Measurements from ENCODE around the gene UCHL5.
"Not testable (repeated sequence)": the region's sequence is repeated elsewhere in the genome, so short reads cannot be mapped to it uniquely, and the experiment has no call there.

Gene UCHL5

GRCh38 chr1:192983349-192983980 is 75.7 kb downstream of the UCHL5 start:
- no peak overlapping the region for H4K8ac ChIP-seq (ENCODE audit: low read depth, low read length)

DNA sequence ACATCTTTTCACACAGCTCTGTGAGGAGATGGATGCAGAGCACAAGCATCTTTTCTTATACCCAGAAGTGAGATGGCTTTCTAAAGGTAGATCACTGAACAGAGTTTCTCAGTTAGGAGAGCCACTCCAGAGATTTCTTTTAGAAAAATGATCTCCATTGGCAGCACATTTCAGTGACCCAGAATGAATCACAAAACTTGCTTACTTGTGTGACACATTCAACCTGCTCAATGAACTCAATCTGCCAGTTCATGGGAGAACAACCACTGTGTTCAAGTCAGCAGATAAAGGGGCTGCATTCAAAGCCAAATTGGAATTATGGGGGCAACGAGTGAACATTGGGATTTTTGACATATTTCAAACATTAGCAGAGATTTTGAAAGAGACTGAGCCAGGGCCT is 78.3 kb downstream of the UCHL5 start:
- Histone ChIP-seq H3K36me3 (ENCODE audit: control insufficient read depth, insufficient read depth, low read length) (no peaks in the 10 kb centered on the region), H2BK15ac (replicated peaks; ENCODE audit: low read depth) (no peak overlapping the region), H3K23ac (ENCODE audit: low read length) (no peak overlapping the region), H3K79me2 (ENCODE audit: control insufficient read depth, insufficient read depth, low read length) (no peaks in the 10 kb centered on the region), H4K5ac (ENCODE audit: low read length) (no peak overlapping the region), H2BK5ac (ENCODE audit: low read length) (no peak overlapping the region), H3K4me2 (ENCODE audit: low read length) (no peak overlapping the region), H3K4me3 (ENCODE audit: low read length) (no peak overlapping the region), H4K8ac (ENCODE audit: low read depth, low read length) (no peak overlapping the region), H3K27me3 (ENCODE audit: insufficient read depth, low read length, poor library complexity) (no peaks in the 10 kb centered on the region), H3K56ac (ENCODE audit: low read length) (no peak overlapping the region), H3K4me1 (ENCODE audit: control insufficient read depth, low read depth, low read length) (no peaks in the 10 kb centered on the region), H3K4ac (ENCODE audit: low read depth, low read length) (no peak overlapping the region), H2AK5ac (ENCODE audit: low read length) (no peak overlapping the region), H3K79me1 (ENCODE audit: low read length) (no peaks in the 10 kb centered on the region), H3K27ac (ENCODE audit: low read depth, low read length) (peak overlapping the region; percentile 25), H2BK120ac (ENCODE audit: low read depth, low read length) (no peak overlapping the region), H3K9ac (ENCODE audit: low read length) (no peak overlapping the region), H3K18ac (ENCODE audit: low read length) (no peak overlapping the region)
- no CpG with 5 or more reads among the region's 1 CpG for WGBS (ENCODE audit: extremely low coverage, insufficient coverage, low lambda C conversion rate)
- no peak for DNase-seq

More at GRCh38 chr1:192983349-192983980, 75.7 kb downstream of the UCHL5 start:
- Histone ChIP-seq H3K4ac (ENCODE audit: low read depth, low read length) (no peak overlapping the region), H3K36me3 (ENCODE audit: control insufficient read depth, insufficient read depth, low read length) (no peaks in the 10 kb centered on the region), H3K79me2 (ENCODE audit: control insufficient read depth, insufficient read depth, low read length) (no peaks in the 10 kb centered on the region), H2BK15ac (replicated peaks; ENCODE audit: low read depth) (no peak overlapping the region), H3K4me3 (ENCODE audit: low read length) (no peak overlapping the region), H2AK5ac (ENCODE audit: low read length) (no peak overlapping the region), H4K5ac (ENCODE audit: low read length) (no peak overlapping the region), H3K56ac (ENCODE audit: low read length) (no peak overlapping the region), H3K79me1 (ENCODE audit: low read length) (no peaks in the 10 kb centered on the region), H3K4me1 (ENCODE audit: control insufficient read depth, low read depth, low read length) (no peaks in the 10 kb centered on the region), H3K9ac (ENCODE audit: low read length) (no peak overlapping the region), H3K23ac (ENCODE audit: low read length) (no peak overlapping the region), H3K27me3 (ENCODE audit: insufficient read depth, low read length, poor library complexity) (no peaks in the 10 kb centered on the region), H2BK120ac (ENCODE audit: low read depth, low read length) (no peak overlapping the region), H2BK5ac (ENCODE audit: low read length) (no peak overlapping the region), H3K27ac (ENCODE audit: low read depth, low read length) (no peak overlapping the region), H3K18ac (ENCODE audit: low read length) (no peak overlapping the region), H3K4me2 (ENCODE audit: low read length) (no peak overlapping the region)
- WGBS (ENCODE audit: extremely low coverage, insufficient coverage, low lambda C conversion rate), result no CpG with 5 or more reads among the region's 6 CpGs
- peak; percentile 36 for DNase-seq

- WGBS (ENCODE audit: extremely low coverage, insufficient coverage, low lambda C conversion rate), result no CpG with 5 or more reads among the region's 4 CpGs
- H4K5ac ChIP-seq (ENCODE audit: low read length); H2BK120ac ChIP-seq (ENCODE audit: low read depth, low read length); H3K9ac ChIP-seq (ENCODE audit: low read length); H3K18ac ChIP-seq (ENCODE audit: low read length); H3K4me3 ChIP-seq (ENCODE audit: low read length); H4K8ac ChIP-seq (ENCODE audit: low read depth, low read length); H3K4me2 ChIP-seq (ENCODE audit: low read length); H3K79me1 ChIP-seq (ENCODE audit: low read length); H3K79me2 ChIP-seq (ENCODE audit: control insufficient read depth, insufficient read depth, low read length); H2AK5ac ChIP-seq (ENCODE audit: low read length); H2BK5ac ChIP-seq (ENCODE audit: low read length); H3K27me3 ChIP-seq (ENCODE audit: insufficient read depth, low read length, poor library complexity); H3K36me3 ChIP-seq (ENCODE audit: control insufficient read depth, insufficient read depth, low read length); H3K4me1 ChIP-seq (ENCODE audit: control insufficient read depth, low read depth, low read length); H3K4ac ChIP-seq (ENCODE audit: low read depth, low read length); H2BK15ac ChIP-seq (replicated peaks; ENCODE audit: low read depth); H3K23ac ChIP-seq (ENCODE audit: low read length); H3K56ac ChIP-seq (ENCODE audit: low read length): not testable (repeated sequence)
- peak; percentile 58 for DNase-seq
- H3K27ac ChIP-seq (ENCODE audit: low read depth, low read length), result peak overlapping the region; percentile 25
Measured at GRCh38 chr1:192980334-192980733, 78.8 kb downstream of the UCHL5 start.

- H4K8ac ChIP-seq (ENCODE audit: low read depth, low read length), result no peak overlapping the region
- H3K4me1 ChIP-seq (ENCODE audit: control insufficient read depth, low read depth, low read length), result no peaks in the 10 kb centered on the region
- H2BK5ac ChIP-seq (ENCODE audit: low read length), result no peak overlapping the region
- no peak overlapping the region for H3K4me2 ChIP-seq (ENCODE audit: low read length)
- no peak overlapping the region for H2AK5ac ChIP-seq (ENCODE audit: low read length)
- no peak overlapping the region for H4K5ac ChIP-seq (ENCODE audit: low read length)
- no peaks in the 10 kb centered on the region for H3K79me1 ChIP-seq (ENCODE audit: low read length)
- no peak overlapping the region for H3K4me3 ChIP-seq (ENCODE audit: low read length)
- H3K23ac ChIP-seq (ENCODE audit: low read length), result no peak overlapping the region
- H2BK120ac ChIP-seq (ENCODE audit: low read depth, low read length), result no peak overlapping the region
- H3K27ac ChIP-seq (ENCODE audit: low read depth, low read length), result no peak overlapping the region
- H3K79me2 ChIP-seq (ENCODE audit: control insufficient read depth, insufficient read depth, low read length), result no peaks in the 10 kb centered on the region
- H2BK15ac ChIP-seq (replicated peaks; ENCODE audit: low read depth), result no peak overlapping the region
- no peaks in the 10 kb centered on the region for H3K27me3 ChIP-seq (ENCODE audit: insufficient read depth, low read length, poor library complexity)
- no peaks in the 10 kb centered on the region for H3K36me3 ChIP-seq (ENCODE audit: control insufficient read depth, insufficient read depth, low read length)
- H3K9ac ChIP-seq (ENCODE audit: low read length), result no peak overlapping the region
- H3K56ac ChIP-seq (ENCODE audit: low read length), result no peak overlapping the region
- no peak overlapping the region for H3K4ac ChIP-seq (ENCODE audit: low read depth, low read length)
- no peak overlapping the region for H3K18ac ChIP-seq (ENCODE audit: low read length)
- no peak for DNase-seq
- WGBS (ENCODE audit: extremely low coverage, insufficient coverage, low lambda C conversion rate), result no CpG with 5 or more reads among the region's 13 CpGs
Measured at GRCh38 chr1:192979542-192979941, 79.6 kb downstream of the UCHL5 start.

DNA sequence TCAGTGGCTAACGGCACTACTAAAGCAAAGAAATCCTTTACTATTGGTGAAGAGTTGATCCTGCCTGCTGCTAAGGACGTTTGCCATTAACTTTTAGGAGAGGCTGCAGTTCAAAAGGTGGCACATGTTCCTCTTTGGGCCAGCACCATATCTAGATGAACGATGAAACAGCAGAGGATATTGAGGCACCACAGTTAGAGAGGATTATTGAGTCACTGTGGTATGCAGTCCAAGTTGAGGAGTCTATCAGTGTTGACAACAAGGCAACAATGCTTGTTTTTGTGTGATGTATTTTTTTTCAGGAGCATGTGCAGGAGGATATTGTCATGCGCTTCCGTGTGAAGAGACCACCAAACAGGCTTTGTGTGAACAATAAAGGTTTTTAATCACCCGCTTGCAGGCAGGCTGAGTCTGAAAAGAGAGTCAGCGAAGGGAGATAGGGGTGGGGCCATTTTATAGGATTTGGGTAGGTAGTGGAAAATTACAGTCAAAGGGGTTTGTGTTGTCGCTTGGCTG is 80.9 kb downstream of the UCHL5 start:
- Histone ChIP-seq H3K4me1 (ENCODE audit: control insufficient read depth, low read depth, low read length) (no peaks in the 10 kb centered on the region), H3K23ac (ENCODE audit: low read length) (no peak overlapping the region), H3K36me3 (ENCODE audit: control insufficient read depth, insufficient read depth, low read length) (no peaks in the 10 kb centered on the region), H2BK15ac (replicated peaks; ENCODE audit: low read depth) (no peak overlapping the region), H3K79me1 (ENCODE audit: low read length) (no peaks in the 10 kb centered on the region), H4K8ac (ENCODE audit: low read depth, low read length) (no peak overlapping the region), H2AK5ac (ENCODE audit: low read length) (no peak overlapping the region), H2BK120ac (ENCODE audit: low read depth, low read length) (no peak overlapping the region), H3K79me2 (ENCODE audit: control insufficient read depth, insufficient read depth, low read length) (no peaks in the 10 kb centered on the region), H3K27ac (ENCODE audit: low read depth, low read length) (no peak overlapping the region), H3K4me3 (ENCODE audit: low read length) (no peak overlapping the region), H3K56ac (ENCODE audit: low read length) (no peak overlapping the region), H3K18ac (ENCODE audit: low read length) (no peak overlapping the region), H2BK5ac (ENCODE audit: low read length) (no peak overlapping the region), H3K4ac (ENCODE audit: low read depth, low read length) (no peak overlapping the region), H3K27me3 (ENCODE audit: insufficient read depth, low read length, poor library complexity) (no peaks in the 10 kb centered on the region), H3K9ac (ENCODE audit: low read length) (no peak overlapping the region), H4K5ac (ENCODE audit: low read length) (no peak overlapping the region), H3K4me2 (ENCODE audit: low read length) (no peak overlapping the region)
- DNase-seq, result no peak
- WGBS (ENCODE audit: extremely low coverage, insufficient coverage, low lambda C conversion rate), result no CpG with 5 or more reads among the region's 8 CpGs

Data from mesendoderm (in vitro differentiated cells).